Right lobe of liver (tissue), 4 donors: ENCODE data around the gene GPATCH2.

Experiments
- CTCF ChIP-seq, 4 donors: fragments of 200-600 bp in 3 of 4; fragments of 450-650 bp in 1 of 4; IDR thresholded peaks; one replicate each; pipeline versions ENCODE4 v1.5.1 to v1.8.0; 2016 to 2022; ENCODE audit warnings: antibody characterized with exemption in 4 of 4, mild to moderate bottlenecking in 2 of 4
- POLR2A ChIP-seq: fragments of 450-650 bp; IDR thresholded peaks from one replicate; pipeline ENCODE4 v1.6.1; 2017; ENCODE audit warnings: antibody characterized with exemption, mild to moderate bottlenecking
- donor health status: DM: no; HTN: no; CAD: no.
- donor health status: DM: no; HTN: no; CAD: no.
- donor health status: DM: no; HTN: yes; CAD: no.

DNA sequence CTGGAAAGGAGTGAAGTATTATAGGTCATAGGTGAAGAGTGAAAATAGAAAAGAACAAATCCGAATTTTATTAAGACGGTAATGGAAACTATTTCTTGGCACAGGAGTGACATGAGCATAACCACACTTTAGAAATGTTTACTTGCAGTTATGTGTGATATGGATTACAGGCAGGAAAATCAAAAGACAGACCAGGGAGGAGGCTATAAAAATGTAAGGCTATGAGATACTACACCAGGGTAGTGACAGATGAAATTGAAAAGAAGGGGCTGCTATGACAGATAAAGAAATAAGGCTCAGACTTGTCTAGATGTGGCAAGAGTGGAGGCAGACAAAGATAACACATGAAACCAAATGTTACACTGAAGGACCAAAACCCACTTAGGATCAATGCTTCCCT lies 31.7 kb downstream of the GPATCH2 start:
- TF ChIP-seq CTCF (IDR thresholded peaks at IDR 0.05) (no peak), POLR2A (no peak)
